HepG2 (cell line): Measurements from ENCODE around the gene METTL22. TPM values are rescaled to one million over a fixed set of nuclear protein-coding genes. Genes with fewer than 3 reads are reported as not detected.

ENCODE experiments used
- AGO2 ChIP-seq: fragments of 200-400 bp; formaldehyde crosslinking; optimal IDR thresholded peaks from 2 replicates; pipeline ENCODE3; 2017; ENCODE audit warnings: mild to moderate bottlenecking, low read depth, low read length, moderate library complexity
- BRD4 ChIP-seq: sonication (generic); formaldehyde crosslinking; IDR thresholded peaks from 2 replicates; pipeline ENCODE4 v1.4.0; 2020; ENCODE audit warnings: missing genetic modification reagents
- JARID2 ChIP-seq: sonication (generic); formaldehyde crosslinking; IDR thresholded peaks from 2 replicates; pipeline ENCODE4 v1.8.1; 2023; ENCODE audit warnings: missing genetic modification reagents, inconsistent platforms; ENCODE audit not compliant: insufficient replicate concordance
- KDM4B ChIP-seq: sonication (generic); formaldehyde crosslinking; IDR thresholded peaks from 2 replicates; pipeline ENCODE4 v1.4.0; 2020; ENCODE audit warnings: missing genetic modification reagents
- KLF9 ChIP-seq: IDR thresholded peaks from 2 replicates; pipeline ENCODE4 v1.6.1; 2016; ENCODE audit warnings: low read depth
- TMF1 ChIP-seq: sonication (generic); formaldehyde crosslinking; IDR thresholded peaks from 2 replicates; pipeline ENCODE4 v1.8.1; 2022; ENCODE audit warnings: low read depth, missing genetic modification reagents
- ZIK1 ChIP-seq: sonication (generic); formaldehyde crosslinking; IDR thresholded peaks from 2 replicates; pipeline ENCODE4 v1.5.0; 2020; ENCODE audit warnings: mild to moderate bottlenecking, low read depth, missing genetic modification reagents, borderline replicate concordance
- ZNF256 ChIP-seq: sonication (generic); formaldehyde crosslinking; conservative IDR thresholded peaks from 2 replicates; pipeline ENCODE4 v1.4.0; 2020; ENCODE audit warnings: missing genetic modification reagents
- polyA plus RNA-seq, 8 experiments: library from polyadenylated mRNA; depleted of rRNA in 3 of 8; stranded (reverse) in 7 of 8; unstranded in 1 of 8; fragments of >200 nt; fragmentation: Illumina TruSeq in 4 of 8; extraction: Trizol in 4 of 8; gene quantifications; 2 replicates each; pipeline versions ENCODE4 v1.2.1 to v1.2.3, GENCODE V29; 2011 to 2016; ENCODE audit warnings: low read depth in 4 of 8, missing spikeins in 1 of 8, mixed read lengths in 1 of 8; ENCODE audit not compliant: insufficient read depth in 1 of 8
- total RNA-seq, 5 experiments: library from RNA; depleted of rRNA; stranded (reverse); fragments of >200 nt; fragmentation: Illumina TruSeq; extraction: Trizol; gene quantifications; 2 replicates each; pipeline ENCODE4 v1.2.3, GENCODE V29; 2016; ENCODE audit warnings: low read depth in 1 of 5
- TF ChIP-seq, protein P1 (sequence below): sonication (generic); formaldehyde crosslinking; IDR thresholded peaks from 2 replicates; pipeline ENCODE4 v1.9.0; 2021; ENCODE audit warnings: mild to moderate bottlenecking, missing genetic modification reagents
- TF ChIP-seq, protein P2 (sequence below): sonication (generic); formaldehyde crosslinking; IDR thresholded peaks from 2 replicates; pipeline ENCODE4 v1.5.0; 2020; ENCODE audit warnings: missing genetic modification reagents
- TF ChIP-seq, protein P3 (sequence below): sonication (generic); formaldehyde crosslinking; IDR thresholded peaks from 2 replicates; pipeline ENCODE4 v1.5.0; 2020; ENCODE audit warnings: missing genetic modification reagents
- TF ChIP-seq, protein P4 (sequence below): sonication (generic); formaldehyde crosslinking; IDR thresholded peaks from 2 replicates; pipeline ENCODE4 v1.4.0; 2020; ENCODE audit warnings: missing genetic modification reagents
- TF ChIP-seq, protein P5 (sequence below): sonication (generic); IDR thresholded peaks from 2 replicates; pipeline ENCODE4 v1.6.1; 2016; ENCODE audit warnings: low read depth, borderline replicate concordance

The METTL22 gene
- total and polyA plus RNA-seq, 2 of the 13 experiments (the other 11 are each of a cell fraction or from before 2014, with no cell fraction given): 36.2 to 94.8 TPM

DNA sequence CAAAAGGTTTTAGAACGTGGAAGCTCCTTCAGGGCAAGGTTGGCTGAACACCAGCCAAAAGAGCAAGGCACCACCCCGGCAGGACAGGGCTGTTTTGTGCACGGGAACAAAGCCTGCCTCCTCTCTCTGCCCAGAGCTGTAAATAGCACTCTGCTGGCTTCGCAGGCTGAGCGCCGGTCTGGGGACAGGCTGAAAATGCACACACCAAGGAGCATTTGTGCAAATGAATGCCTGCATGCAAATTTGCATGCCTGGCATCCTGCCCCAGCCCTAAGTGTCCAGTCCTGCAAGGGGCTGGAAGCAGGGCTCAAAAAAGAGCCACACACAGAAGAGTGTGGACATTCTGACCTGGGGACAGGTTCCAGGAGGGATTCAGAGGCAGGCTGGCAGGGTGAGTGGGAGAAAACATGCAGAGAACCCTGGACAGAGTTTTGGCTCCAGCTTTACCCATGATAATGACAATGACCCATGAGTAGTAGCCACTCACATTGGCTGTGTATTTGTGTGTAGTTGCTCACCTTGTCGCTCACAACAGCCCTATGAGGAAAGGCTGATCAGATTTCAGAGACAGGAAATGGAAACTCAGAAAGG is 64.6 kb downstream of the METTL22 start (continued):
- TF ChIP-seq, protein P1, sequence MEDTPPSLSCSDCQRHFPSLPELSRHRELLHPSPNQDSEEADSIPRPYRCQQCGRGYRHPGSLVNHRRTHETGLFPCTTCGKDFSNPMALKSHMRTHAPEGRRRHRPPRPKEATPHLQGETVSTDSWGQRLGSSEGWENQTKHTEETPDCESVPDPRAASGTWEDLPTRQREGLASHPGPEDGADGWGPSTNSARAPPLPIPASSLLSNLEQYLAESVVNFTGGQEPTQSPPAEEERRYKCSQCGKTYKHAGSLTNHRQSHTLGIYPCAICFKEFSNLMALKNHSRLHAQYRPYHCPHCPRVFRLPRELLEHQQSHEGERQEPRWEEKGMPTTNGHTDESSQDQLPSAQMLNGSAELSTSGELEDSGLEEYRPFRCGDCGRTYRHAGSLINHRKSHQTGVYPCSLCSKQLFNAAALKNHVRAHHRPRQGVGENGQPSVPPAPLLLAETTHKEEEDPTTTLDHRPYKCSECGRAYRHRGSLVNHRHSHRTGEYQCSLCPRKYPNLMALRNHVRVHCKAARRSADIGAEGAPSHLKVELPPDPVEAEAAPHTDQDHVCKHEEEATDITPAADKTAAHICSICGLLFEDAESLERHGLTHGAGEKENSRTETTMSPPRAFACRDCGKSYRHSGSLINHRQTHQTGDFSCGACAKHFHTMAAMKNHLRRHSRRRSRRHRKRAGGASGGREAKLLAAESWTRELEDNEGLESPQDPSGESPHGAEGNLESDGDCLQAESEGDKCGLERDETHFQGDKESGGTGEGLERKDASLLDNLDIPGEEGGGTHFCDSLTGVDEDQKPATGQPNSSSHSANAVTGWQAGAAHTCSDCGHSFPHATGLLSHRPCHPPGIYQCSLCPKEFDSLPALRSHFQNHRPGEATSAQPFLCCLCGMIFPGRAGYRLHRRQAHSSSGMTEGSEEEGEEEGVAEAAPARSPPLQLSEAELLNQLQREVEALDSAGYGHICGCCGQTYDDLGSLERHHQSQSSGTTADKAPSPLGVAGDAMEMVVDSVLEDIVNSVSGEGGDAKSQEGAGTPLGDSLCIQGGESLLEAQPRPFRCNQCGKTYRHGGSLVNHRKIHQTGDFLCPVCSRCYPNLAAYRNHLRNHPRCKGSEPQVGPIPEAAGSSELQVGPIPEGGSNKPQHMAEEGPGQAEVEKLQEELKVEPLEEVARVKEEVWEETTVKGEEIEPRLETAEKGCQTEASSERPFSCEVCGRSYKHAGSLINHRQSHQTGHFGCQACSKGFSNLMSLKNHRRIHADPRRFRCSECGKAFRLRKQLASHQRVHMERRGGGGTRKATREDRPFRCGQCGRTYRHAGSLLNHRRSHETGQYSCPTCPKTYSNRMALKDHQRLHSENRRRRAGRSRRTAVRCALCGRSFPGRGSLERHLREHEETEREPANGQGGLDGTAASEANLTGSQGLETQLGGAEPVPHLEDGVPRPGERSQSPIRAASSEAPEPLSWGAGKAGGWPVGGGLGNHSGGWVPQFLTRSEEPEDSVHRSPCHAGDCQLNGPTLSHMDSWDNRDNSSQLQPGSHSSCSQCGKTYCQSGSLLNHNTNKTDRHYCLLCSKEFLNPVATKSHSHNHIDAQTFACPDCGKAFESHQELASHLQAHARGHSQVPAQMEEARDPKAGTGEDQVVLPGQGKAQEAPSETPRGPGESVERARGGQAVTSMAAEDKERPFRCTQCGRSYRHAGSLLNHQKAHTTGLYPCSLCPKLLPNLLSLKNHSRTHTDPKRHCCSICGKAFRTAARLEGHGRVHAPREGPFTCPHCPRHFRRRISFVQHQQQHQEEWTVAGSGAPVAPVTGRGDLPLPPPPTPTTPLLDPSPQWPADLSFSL (CRISPR knock-in tag): peak; percentile 13; the same call in 1 of the 2 replicates
- TF ChIP-seq, protein P2, sequence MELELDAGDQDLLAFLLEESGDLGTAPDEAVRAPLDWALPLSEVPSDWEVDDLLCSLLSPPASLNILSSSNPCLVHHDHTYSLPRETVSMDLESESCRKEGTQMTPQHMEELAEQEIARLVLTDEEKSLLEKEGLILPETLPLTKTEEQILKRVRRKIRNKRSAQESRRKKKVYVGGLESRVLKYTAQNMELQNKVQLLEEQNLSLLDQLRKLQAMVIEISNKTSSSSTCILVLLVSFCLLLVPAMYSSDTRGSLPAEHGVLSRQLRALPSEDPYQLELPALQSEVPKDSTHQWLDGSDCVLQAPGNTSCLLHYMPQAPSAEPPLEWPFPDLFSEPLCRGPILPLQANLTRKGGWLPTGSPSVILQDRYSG (CRISPR knock-in tag): 0 out of 2 replicates have a peak, but pooled peaks have one; percentile 38
- TF ChIP-seq AGO2 (peak; percentile 25), ZIK1 (CRISPR knock-in tag) (0 out of 2 replicates have a peak, but pooled peaks have one; percentile 35), KLF9 (CRISPR knock-in tag) (no peak), TMF1 (CRISPR knock-in tag) (no peak), JARID2 (CRISPR knock-in tag) (no peak), KDM4B (no peak), BRD4 (CRISPR knock-in tag) (no peak), ZNF256 (CRISPR knock-in tag) (peak; percentile 77; the same call in 1 of the 2 replicates)
- TF ChIP-seq, protein P3, sequence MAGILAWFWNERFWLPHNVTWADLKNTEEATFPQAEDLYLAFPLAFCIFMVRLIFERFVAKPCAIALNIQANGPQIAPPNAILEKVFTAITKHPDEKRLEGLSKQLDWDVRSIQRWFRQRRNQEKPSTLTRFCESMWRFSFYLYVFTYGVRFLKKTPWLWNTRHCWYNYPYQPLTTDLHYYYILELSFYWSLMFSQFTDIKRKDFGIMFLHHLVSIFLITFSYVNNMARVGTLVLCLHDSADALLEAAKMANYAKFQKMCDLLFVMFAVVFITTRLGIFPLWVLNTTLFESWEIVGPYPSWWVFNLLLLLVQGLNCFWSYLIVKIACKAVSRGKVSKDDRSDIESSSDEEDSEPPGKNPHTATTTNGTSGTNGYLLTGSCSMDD (CRISPR knock-in tag): no peak
- TF ChIP-seq, protein P4, sequence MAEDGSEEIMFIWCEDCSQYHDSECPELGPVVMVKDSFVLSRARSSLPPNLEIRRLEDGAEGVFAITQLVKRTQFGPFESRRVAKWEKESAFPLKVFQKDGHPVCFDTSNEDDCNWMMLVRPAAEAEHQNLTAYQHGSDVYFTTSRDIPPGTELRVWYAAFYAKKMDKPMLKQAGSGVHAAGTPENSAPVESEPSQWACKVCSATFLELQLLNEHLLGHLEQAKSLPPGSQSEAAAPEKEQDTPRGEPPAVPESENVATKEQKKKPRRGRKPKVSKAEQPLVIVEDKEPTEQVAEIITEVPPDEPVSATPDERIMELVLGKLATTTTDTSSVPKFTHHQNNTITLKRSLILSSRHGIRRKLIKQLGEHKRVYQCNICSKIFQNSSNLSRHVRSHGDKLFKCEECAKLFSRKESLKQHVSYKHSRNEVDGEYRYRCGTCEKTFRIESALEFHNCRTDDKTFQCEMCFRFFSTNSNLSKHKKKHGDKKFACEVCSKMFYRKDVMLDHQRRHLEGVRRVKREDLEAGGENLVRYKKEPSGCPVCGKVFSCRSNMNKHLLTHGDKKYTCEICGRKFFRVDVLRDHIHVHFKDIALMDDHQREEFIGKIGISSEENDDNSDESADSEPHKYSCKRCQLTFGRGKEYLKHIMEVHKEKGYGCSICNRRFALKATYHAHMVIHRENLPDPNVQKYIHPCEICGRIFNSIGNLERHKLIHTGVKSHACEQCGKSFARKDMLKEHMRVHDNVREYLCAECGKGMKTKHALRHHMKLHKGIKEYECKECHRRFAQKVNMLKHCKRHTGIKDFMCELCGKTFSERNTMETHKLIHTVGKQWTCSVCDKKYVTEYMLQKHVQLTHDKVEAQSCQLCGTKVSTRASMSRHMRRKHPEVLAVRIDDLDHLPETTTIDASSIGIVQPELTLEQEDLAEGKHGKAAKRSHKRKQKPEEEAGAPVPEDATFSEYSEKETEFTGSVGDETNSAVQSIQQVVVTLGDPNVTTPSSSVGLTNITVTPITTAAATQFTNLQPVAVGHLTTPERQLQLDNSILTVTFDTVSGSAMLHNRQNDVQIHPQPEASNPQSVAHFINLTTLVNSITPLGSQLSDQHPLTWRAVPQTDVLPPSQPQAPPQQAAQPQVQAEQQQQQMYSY (CRISPR knock-in tag): no peak
- TF ChIP-seq, protein P5, sequence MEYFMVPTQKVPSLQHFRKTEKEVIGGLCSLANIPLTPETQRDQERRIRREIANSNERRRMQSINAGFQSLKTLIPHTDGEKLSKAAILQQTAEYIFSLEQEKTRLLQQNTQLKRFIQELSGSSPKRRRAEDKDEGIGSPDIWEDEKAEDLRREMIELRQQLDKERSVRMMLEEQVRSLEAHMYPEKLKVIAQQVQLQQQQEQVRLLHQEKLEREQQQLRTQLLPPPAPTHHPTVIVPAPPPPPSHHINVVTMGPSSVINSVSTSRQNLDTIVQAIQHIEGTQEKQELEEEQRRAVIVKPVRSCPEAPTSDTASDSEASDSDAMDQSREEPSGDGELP: no peak
